Daoy (cell line): ENCODE data around the gene ROR2. TPM values are rescaled to one million over a fixed set of nuclear protein-coding genes. Genes with fewer than 3 reads are reported as not detected.
A peak's percentile ranks its signal among the peaks of the same experiment; 100 is the strongest.

Experiments
- DNase-seq: peaks from one replicate; pipeline ENCODE4 v3.0.0-alpha.2; 2015; ENCODE audit warnings: low read depth
- total RNA-seq: library from RNA; depleted of rRNA; stranded (reverse); fragments of >200 nt; shearing (Covaris generic); gene quantifications from 2 replicates; pipeline ENCODE4 v1.2.3, GENCODE V29; 2014

The ROR2 gene
- total RNA-seq, 1 experiment from 2014 or later: 1.8 TPM

DNA sequence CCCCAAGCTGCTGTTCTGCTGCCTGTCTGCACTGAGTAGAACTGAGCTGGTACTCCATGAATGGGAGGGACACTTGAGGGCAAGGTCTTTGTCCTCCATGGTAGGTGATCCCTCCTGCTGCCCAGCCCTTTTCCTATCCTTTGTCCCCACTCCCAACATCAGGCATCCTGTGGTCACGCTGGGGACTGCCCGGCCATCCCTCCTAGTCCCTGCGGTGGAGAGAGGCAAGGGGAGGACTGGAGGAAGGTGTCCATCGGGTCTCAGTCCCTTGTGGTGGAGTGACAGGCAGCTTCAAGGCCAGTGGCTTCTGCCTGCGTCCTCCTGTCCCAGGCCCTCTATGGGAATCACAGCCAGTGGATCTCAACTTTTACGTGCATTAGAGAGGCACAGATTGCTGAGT lies 25.9 kb downstream of the ROR2 start:
- no peak for DNase-seq

DNA sequence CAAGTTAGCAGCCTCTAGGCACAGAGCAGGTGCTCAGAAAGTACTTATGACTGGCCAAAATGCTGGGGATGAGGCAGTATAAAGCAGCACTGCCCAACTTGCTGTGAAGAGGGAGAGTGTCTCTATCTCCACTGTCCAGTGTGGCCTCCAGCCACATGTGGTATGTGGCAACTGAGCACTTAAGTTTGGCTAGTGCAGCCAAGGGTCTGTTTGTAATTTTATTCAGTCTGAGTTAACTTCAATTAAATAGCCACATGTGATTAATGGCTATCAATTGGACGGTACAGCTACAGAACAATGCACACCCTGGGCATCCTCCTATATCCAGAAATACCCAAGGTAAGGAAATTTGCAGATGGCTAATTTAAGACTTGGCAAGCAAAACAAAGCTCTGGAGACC lies 26.9 kb downstream of the ROR2 start:
- no peak for DNase-seq

DNA sequence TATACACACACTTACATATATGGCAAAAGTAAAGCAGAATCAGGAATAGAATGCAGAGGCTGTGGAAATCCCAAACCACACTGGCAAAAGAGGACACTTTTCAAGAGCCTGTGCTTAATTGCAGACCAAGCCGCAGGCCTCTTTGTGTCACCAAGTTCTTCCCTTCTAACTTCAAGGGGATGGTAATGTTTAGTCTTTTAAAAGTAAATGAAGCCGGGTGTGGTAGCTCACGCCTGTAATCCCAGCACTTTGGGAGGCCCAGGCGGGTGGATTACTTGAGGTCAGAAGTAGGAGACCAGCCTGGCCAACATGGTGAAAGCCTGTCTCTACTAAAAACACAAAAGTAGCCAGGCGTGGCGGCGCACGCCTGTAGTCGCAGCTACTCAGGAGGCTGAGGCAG lies 28.7 kb downstream of the ROR2 start:
- DNase-seq: no peak

DNA sequence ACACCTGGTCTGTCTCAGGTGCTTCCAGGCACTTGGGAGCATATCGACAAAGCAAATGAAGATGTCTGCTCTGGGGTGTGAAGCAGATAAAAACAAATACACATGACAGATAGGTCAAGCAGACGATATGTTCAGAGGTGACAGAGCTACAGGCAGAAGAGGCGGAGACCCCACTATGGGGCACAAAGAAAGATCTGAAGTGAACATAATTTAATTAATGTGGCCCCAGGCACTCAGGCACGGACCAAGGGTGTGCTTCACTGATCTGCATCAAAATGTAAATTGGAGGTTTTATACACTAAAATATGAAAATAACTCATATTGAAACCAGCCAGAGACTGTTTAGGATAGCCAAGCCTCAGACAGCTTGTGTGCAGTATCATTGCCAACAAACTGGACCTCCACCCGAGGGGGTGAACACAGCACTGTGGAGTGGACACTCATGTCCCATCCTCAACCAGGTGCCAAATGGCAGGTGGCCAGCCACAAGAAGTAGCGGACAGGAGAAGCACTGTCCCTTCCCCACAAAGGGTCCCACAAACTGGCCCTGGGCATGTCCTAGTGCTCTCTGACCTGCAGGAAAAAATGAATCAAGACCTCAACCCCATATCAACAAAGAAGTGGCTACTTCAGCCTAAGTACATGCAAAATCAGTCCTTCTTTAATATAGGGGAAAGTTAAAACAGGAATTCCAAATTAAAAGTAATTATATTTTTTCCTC lies 29.2 kb downstream of the ROR2 start:
- no peak for DNase-seq

DNA sequence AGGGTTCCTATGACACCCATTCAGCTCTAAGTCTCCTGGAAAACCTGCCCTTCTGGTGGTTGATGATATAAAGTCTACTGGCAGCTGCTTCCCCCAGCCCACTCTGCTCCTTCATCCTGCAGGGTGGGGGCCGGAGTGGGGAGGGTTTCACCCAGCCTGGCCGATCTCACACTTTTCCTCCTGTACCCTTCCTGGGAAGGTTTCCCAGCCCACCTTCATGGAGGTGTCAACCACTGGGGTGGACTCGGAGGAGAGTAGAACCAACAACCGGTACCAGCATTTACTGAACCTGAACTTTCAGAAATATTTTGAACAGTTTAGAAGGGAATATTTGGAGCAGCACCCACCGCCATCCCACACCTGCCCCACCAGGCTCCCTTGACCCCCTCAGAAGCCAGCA lies 30.4 kb downstream of the ROR2 start:
- DNase-seq: no peak

DNA sequence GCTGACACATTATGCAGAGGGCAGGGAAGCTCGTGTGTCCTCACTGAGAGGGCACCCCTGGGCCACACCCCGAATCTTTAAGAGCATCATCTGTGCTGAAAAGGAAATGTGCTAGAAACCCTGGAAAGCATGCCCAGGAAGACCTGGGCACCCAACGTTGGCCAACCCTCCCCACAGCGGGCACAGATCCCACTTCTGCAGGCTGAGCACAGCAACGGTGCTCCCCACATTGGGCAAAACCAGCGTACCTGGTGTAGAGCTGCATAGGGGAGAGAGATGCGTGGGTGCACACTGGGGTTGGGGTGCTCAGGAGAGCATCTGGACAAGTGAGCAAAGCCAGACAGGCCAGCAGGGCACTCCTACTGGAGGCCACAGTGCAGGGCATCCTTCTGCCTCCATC lies 32.6 kb downstream of the ROR2 start:
- no peak for DNase-seq

DNA sequence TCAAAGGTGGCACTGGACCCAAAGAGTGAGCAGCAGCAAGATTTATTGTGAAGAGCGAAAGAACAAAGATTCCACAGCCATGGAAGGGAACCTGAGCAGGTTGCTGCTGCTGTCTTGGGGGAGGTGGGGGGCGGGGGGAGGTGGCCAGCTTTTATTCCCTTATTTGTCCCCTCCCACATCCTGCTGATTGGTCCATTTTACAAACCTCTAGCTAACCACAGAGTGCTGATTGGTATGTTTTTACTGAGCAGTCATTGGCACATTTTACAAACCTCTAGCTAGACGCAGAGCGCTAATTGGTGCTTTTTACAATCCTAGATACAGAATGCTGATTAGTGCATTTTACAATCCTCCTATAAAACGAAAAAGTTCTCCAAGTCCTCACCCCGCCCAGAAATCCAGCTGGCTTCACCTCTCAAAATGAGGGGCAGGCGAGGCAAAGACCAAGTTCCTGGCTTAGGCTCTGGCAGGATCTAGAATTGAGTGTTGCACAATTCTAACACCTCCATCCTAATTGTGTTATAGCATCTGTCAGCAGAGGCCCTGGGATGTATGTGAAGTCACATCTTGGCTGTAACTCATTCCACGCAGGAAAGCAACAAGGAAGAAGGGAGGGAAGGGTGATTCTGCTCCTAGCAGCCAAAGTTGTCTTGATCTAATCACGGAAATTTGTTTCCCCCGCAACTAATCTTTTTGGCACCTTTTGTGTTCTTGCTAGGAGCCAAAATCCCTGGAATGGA lies 34.3 kb downstream of the ROR2 start:
- no peak for DNase-seq

DNA sequence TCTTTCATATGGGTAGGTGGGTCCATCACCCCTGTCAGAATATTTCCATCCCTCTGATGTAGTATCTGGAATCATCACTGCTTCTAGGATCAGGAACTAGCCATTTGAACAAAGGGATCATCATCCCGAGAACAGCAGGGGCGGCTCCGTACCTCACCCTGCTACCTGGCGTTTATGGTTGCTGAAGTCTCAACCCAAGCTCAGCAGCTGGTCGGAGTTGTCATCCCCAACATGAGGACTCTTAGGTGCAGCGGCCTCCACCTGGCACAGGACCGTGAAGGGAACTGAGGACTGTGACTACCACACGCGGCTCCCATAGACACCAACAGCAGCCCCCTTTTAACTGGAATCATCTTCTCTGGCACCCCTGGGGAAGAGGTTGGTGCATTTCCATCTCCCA lies 35.1 kb downstream of the ROR2 start:
- DNase-seq: no peak

DNA sequence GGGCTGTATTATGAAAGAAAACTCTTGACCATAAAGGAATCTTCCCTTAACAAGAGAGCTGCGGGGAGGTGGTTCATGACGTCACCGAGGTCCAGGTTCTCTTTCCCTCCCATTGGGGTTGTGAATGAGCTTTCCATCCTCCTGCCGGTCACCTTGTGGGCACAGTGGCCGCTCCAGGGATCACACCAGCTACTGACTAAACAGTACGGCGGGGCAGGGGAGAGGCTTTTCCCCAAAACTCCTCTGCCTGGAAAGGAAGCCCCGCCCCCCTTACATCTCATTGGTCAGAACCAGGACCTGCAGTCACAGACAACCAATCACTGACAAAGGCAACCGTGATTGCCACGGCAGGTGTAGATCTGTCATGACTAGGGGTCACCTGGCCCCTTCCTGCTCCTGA lies 35.6 kb downstream of the ROR2 start:
- DNase-seq: no peak

DNA sequence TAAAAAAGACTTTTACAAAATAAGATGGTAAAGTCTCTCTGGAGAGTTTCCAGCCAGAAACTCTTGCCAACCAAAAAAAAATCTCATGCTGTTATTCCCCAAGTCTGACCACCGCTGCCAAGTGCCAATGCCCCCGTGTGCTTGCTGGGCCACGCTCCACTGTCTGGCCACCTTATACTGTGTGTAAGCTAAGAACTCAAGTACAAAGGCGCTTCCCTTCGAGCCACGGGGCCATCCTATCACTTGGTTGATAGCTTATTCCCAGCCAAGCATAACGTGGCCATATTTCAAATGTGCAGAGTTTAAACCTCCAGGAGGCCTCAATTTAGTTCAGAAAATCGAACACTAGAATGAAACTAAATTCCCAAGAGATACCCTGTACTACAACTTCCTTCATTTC lies 36.0 kb downstream of the ROR2 start:
- DNase-seq: no peak

DNA sequence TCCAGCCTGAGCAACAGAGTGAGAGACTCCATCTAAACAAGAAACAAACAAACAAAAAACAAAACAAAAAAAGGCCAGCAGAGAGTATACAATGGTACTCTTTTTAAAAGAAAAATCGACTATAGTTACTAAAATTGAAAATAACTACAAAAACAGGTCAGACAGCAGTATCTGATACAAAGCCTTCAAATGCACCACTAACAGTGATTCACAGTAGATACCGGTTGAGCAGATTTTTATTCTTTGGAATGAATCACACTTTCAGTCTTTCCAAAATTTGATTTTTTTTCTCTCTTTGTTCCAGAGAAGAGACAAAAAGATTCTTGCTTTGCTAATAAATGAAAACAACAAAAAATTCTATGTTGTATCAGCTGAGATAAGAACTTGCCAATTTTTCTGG lies 36.9 kb downstream of the ROR2 start:
- DNase-seq: no peak

DNA sequence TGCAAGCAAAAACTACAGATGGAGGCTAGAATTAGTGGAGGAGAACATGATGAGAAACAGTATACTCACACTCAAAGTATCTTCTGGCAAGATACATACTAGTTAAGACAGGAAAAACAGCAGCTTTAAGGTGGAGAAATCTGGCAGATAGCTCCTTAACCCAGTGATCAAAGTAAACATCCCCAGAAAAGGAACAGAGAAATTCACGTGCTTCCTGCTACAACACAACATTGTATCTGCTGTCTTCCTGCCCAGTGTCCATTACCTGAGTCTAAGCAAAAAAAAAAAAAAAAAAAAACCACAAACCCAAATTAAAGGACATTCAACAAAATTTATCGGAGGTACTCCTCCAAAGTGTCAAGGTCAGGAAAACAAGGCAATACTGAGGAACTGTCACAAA lies 38.4 kb downstream of the ROR2 start:
- no peak for DNase-seq

DNA sequence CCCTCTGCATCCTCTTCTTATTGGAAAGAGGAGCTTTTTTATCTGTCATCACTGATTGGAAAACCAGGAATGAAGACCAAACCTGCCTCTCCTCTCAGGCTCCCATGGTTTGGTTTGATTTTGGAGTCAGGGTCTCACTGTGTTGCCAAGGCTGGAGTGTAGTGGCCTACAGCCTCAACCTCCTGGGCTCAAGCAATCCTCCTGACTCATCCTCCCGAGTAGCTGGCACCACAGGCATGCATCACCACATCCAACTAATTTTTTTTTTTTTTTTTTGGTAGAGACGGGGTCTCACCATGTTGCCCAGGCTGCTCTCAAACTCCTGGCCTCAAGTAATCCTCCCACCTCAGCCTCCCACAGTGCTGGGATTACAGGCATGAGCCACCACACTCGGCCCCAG lies 40.8 kb downstream of the ROR2 start:
- peak; percentile 53 for DNase-seq

DNA sequence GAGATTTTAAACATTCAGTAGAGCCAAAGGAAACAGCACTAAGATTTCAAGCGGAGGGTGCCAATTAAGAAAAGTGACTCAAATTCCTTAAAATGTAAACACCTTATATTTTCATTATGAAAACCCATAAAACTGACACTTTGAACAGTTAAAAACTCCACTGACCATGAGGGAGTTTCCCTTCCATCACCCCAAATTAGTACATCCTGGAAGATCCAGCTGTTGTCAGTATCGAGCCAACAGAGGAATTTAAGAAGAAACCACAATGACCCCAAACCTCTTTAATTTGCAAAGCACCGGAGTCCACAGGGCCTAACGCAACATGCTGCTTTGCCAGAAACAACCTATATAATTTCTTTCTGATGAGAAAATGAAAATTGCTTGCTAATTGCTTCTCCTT lies 41.3 kb downstream of the ROR2 start:
- no peak for DNase-seq

DNA sequence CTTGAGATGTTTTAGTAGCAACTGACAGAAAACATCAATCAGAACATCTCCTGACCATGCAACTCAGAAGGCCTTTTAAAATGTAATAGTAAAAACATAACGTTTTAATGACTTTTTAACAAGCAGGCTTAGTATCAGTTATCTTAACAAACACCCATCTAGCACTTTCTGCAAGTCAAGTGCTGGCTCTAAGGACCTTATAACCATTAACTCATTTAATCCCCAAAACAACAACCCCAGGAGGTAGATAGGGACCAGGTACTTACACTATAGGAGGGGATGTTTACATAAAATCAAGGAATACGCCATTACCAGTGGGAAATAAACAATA lies 41.8 kb downstream of the ROR2 start:
- DNase-seq: no peak

DNA sequence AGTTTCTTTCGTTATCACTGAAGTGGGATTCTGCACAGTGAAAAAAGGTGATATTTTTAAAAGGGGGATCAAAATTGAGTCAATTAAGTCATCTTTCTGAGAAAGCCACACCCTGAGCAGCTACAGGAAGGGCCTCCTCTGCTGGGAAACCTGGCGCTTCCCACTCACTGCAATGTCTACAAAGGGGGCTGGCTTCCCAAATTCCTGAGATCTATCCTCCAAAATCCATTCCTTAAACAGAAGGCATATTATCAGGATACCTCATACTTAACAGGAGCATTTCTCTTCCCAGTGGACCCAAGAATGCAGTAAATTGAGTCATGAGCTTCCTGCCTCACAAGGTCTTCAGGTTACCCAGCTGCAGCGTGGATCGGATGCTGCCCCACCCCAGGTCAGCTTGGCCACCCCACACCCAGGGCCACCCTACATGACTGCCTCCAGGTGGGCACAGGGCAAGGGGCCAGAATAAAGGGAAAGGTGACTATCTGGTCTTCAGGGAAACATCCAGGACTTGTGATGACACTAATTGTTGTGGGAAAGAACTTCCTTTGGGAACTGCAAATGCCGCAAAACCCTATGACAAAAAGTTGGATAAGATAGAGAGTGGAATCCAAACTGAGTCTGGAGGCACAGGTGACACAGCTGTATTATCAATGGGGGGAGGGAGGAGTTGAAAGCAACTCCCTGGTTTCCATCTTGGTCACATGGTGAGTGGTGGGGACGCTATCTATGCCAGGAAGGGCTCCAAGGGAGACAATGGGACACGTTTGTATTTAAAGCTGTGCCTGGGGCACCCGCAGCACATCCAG lies 42.3 kb downstream of the ROR2 start:
- no peak for DNase-seq

DNA sequence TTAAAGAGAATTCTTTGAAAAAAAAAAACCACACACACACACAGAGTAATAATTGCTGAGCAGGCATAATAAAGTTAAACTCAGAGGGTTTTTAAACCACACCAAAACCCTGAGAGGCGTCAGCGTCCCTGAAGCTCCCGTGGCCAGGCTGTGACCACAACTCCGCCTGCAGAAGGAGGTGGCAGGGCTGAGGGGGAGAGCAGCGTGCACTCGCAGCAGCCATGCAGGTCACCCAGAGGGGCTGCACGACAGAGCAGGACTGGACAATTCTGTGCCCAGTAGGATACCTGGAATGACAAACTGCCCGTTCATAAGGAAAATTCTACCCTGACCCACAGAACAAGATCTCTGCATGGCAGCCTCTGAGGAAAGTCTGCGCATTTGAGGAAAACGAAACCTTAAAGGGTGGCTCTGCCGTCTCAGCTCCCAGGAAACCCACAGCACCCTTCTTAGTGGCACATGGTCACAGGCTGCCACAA lies 44.0 kb downstream of the ROR2 start:
- peak; percentile 51 for DNase-seq

DNA sequence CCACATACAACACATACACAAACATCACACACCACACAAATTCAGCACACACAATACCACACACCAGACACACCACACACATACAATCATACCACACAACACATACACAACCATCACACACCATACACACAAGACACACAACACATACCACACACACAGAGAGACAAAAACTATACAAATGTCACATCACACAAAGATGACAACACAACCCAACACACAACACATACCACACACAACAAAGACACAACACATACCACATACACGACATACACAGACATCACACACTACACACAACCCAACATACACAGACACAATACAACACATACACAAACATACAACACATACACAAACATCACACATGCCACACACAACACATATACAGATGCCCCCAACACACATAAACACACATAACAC lies 44.8 kb downstream of the ROR2 start:
- no peak for DNase-seq

DNA sequence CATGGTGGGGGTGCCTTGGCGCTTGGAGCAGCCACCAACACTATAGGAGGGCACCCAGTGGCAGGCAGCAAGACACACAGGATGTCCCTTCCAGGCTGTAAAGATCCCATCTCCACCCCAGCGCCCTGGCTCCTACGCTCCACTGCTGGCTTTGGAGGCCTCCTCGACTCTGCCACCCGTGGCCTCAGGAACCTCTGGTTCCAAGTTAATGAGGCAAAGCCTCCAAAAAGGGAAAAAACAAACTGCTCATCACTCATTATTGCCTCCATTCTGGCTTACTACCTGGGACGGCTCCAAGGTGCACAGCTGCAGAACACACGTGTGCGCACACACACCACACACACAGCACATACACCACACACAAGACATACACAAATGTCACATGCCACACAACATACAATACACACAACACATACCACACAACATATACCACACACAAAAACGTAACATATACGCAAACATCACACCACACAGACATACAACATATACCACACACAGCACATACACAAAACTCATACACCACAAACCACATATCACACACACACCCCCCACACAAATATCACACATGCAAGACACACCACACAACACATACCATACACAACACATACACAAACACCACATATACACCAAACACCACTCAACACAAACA lies 45.3 kb downstream of the ROR2 start:
- DNase-seq: no peak

DNA sequence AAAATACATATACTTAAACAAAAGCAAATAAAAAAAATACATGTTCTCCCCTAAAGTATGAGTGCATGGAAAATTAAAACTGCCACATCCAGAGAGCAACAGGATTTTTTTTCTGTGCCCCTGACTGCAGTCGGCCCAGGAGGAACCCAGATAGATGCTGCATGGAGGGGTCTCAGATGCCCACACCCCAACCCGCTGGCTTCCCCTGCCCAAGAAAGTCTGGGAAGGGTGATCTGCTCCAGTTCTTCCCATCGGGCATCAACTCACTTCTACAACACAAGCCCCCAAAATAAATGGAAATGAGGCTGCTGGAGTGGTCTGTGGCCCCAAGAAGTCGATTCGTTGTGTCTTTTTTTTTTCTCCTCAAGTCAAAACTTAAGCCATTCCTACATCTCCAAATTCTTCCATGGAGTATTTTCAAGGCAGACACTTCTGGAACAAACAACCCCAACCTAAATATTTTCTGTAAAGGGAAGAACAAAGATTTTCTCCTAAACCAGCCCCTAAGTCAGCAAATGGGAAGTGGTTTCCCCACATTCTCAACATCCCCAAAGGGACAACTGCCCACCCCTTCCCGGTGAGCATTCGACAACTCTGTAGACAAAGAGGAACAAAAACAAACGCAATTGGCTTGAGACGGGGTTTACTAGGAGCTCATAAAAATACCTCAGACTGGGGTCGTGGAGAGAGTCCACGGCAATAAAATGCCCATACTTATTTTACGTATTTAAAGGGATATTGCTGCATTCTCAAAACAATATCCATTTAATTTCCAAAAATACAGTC lies 46.7 kb downstream of the ROR2 start:
- no peak for DNase-seq

DNA sequence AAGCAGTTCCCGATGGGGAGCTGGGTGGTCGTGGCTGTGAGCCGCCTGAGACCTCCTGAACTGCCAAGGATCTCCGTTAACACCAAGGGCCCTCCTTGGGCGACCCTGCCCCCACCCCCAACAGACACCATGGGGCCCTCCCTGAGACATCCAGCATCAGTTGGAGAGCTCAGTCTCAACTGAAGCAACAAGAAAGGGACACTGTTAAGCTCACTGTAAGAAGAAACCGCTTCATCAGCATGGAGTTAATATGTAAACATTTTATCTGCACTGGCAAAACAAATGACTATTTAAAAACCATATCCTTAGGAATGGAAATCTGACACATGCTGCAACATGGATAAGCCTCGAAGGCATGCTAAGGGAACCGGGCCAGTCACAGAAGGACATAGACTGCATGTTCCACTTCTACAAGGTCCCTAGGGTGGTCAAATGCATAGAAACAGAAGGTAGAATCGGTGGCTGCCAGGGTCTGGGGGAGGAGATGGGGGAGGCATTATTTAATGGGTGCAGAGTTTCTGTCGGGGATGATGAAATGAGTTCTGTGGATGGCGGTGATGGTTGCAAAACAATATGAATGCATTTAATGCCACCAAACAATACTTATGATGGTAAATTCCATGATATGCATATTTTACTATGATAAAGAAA lies 47.4 kb downstream of the ROR2 start:
- DNase-seq: no peak
